ENCODE results near the gene PPP1R12A.

PPP1R12A gene

GRCh38 chr12:79775355-79776027, 159.4 kb downstream of the PPP1R12A start:
- in situ Hi-C loops (cut with MboI; ENCODE audit: low sequenced_read_pairs) = no loop called here

- in situ Hi-C loops (cut with MboI; ENCODE audit: low sequenced_read_pairs) = no loop called here
These were observed 161.0 kb downstream of the PPP1R12A start for GRCh38 chr12:79773896-79774295.

- in situ Hi-C loops (cut with MboI; ENCODE audit: low sequenced_read_pairs) = no loop called here
These were observed 164.9 kb downstream of the PPP1R12A start for GRCh38 chr12:79769860-79770485.

- in situ Hi-C loops (cut with MboI; ENCODE audit: low sequenced_read_pairs) = no loop called here
These were observed 165.6 kb downstream of the PPP1R12A start for GRCh38 chr12:79769189-79769859.

- in situ Hi-C loops (cut with MboI; ENCODE audit: low sequenced_read_pairs) = no loop called here
These were observed 168.0 kb downstream of the PPP1R12A start for GRCh38 chr12:79766705-79767464.

- in situ Hi-C loops (cut with MboI; ENCODE audit: low sequenced_read_pairs) = no loop called here
These were observed 169.7 kb downstream of the PPP1R12A start for GRCh38 chr12:79765157-79765556.

- in situ Hi-C loops (cut with MboI; ENCODE audit: low sequenced_read_pairs) = no loop called here
These were observed 170.3 kb downstream of the PPP1R12A start for GRCh38 chr12:79764641-79765040.

GRCh38 chr12:79763766-79764452, 171.0 kb downstream of the PPP1R12A start:
- in situ Hi-C loops (cut with MboI; ENCODE audit: low sequenced_read_pairs) = no loop called here

- in situ Hi-C loops (cut with MboI; ENCODE audit: low sequenced_read_pairs) = no loop called here
These were observed 173.6 kb downstream of the PPP1R12A start for GRCh38 chr12:79761341-79761740.

- in situ Hi-C loops (cut with MboI; ENCODE audit: low sequenced_read_pairs) = no loop called here
These were observed 187.6 kb downstream of the PPP1R12A start for GRCh38 chr12:79747274-79747673.

- in situ Hi-C loops (cut with MboI; ENCODE audit: low sequenced_read_pairs) = no loop called here
These were observed 196.8 kb downstream of the PPP1R12A start for GRCh38 chr12:79737875-79738718.

- in situ Hi-C loops (cut with MboI; ENCODE audit: low sequenced_read_pairs) = no loop called here
These were observed 202.3 kb downstream of the PPP1R12A start for GRCh38 chr12:79732638-79733037.

GRCh38 chr12:79725987-79726386, 208.9 kb downstream of the PPP1R12A start:
- in situ Hi-C loops (cut with MboI; ENCODE audit: low sequenced_read_pairs) = no loop called here

Data from hTERT RPE-1 (cell line).